Prostate gland (tissue), 2 donors: ENCODE data around the gene NOP56. TPM values are rescaled to one million over a fixed set of nuclear protein-coding genes. Genes with fewer than 3 reads are reported as not detected.

ENCODE experiments used
- DNase-seq: peaks from one replicate; pipeline ENCODE4 v3.0.0-alpha.2; 2019; ENCODE audit warnings: low spot score
- H3K27ac ChIP-seq, 2 donors: fragments of 200-600 bp; sonication (generic); 2 replicates each; pipeline ENCODE4 v1.5.1; 2017 to 2019
- H3K27me3 ChIP-seq: fragments of 200-600 bp; sonication (generic); replicated peaks from 2 replicates; pipeline ENCODE4 v1.5.1; 2019; ENCODE audit not compliant: insufficient read depth
- H3K36me3 ChIP-seq, 2 donors: fragments of 200-600 bp; sonication (generic); 1 replicate in 1 of 2; 2 replicates in 1 of 2; pipeline versions ENCODE4 v1.5.1 to v1.8.1; 2017 to 2019
- H3K4me1 ChIP-seq: fragments of 200-600 bp; sonication (generic); replicated peaks from 2 replicates; pipeline ENCODE4 v1.5.1; 2019
- H3K4me3 ChIP-seq, 2 donors: fragments of 200-600 bp; sonication (generic); 2 replicates each; pipeline ENCODE4 v1.5.1; 2017 to 2019
- H3K9me3 ChIP-seq: fragments of 200-600 bp; sonication (generic); 2 replicates; pipeline ENCODE4 v1.5.1; 2017
- CTCF ChIP-seq, 4 experiments: fragments of 200-600 bp in 2 of 4; fragments of 450-650 bp in 2 of 4; sonication (generic) in 2 of 4; IDR thresholded peaks; 1 replicate in 3 of 4; 2 replicates in 1 of 4; pipeline ENCODE4 v1.5.1; 2016 to 2019; ENCODE audit warnings: antibody characterized with exemption in 4 of 4, mild to moderate bottlenecking in 2 of 4, moderate library complexity in 2 of 4
- POLR2A ChIP-seq: fragments of 450-650 bp; IDR thresholded peaks from one replicate; pipeline ENCODE4 v1.6.1; 2016; ENCODE audit warnings: antibody characterized with exemption, mild to moderate bottlenecking
- POLR2AphosphoS5 ChIP-seq: sonication (generic); formaldehyde crosslinking; IDR thresholded peaks from one replicate; pipeline ENCODE4 v1.6.1; 2017; ENCODE audit warnings: antibody characterized with exemption
- WGBS: methylation state at CpG from one replicate; pipeline ENCODE4 v1.1.5; 2018; 5-methylcytosine and 5-hydroxymethylcytosine counted together
- intact Hi-C: fragments of 100-400 bp; cut with DNase I; formaldehyde crosslinking; loops from one replicate; pipeline ENCODE4 v1.14.2; 2022
- total RNA-seq, 2 donors: library from RNA; depleted of rRNA; stranded (reverse); fragments of >200 nt; gene quantifications; one replicate each; pipeline ENCODE4 v1.1.0, GENCODE V29; 2016

The NOP56 gene
- total RNA-seq, 2 donors from 2014 or later, result 50.8 to 108 TPM

DNA sequence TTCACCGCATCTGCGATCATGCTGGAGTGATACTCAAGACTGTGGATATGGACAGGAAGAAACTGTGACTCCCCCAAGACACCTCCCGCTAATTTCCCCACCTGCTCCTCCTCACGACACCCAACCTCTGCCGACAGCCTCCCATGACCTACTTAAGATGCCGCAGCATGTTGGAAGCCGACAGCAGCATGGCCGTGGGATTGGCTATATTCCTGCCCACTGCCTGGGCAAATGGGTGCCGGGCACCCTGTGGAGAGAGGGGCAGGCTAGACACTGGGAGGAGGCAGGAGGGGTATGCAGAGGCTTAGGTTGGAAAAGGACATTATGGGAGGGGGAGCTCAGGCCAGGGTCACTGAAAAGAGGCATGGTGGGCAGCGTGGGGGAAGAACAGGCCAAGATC lies 7.1 kb downstream of the NOP56 start:
- no peak for DNase-seq
- intact Hi-C loops, result no loop called here
- H3K4me3 ChIP-seq, result no peak overlapping the region
- peaks cover 23 to 40% of the 10 kb centered on the region in 2 donors for H3K36me3 ChIP-seq
- H3K9me3 ChIP-seq, result no peaks in the 10 kb centered on the region
- WGBS, result 85% methylated on average over 10 of the region's 10 CpGs
- H3K27me3 ChIP-seq, result no peaks in the 10 kb centered on the region
- no peak overlapping the region for H3K27ac ChIP-seq
- peaks cover 3% of the 10 kb centered on the region for H3K4me1 ChIP-seq
- TF ChIP-seq CTCF (IDR thresholded peaks at IDR 0.05), result no peak
- TF ChIP-seq POLR2A, result no peak
- TF ChIP-seq POLR2AphosphoS5, result no peak

GRCh38 chr20:2663364-2663886 lies 11.0 kb downstream of the NOP56 start:
- Histone ChIP-seq H3K27me3 (no peaks in the 10 kb centered on the region), H3K27ac (peak overlapping the region; percentile 88 to 90), H3K4me1 (peaks cover 3% of the 10 kb centered on the region), H3K9me3 (no peaks in the 10 kb centered on the region), H3K36me3 (peaks cover 0 to 18% of the 10 kb centered on the region in 2 donors), H3K4me3 (peak overlapping the region; percentile 74 to 95)
- WGBS, result 5% methylated on average over 13 of the region's 13 CpGs
- TF ChIP-seq CTCF (IDR thresholded peaks at IDR 0.05), result no peak
- no peak for TF ChIP-seq POLR2A
- no peak for TF ChIP-seq POLR2AphosphoS5
- intact Hi-C loops, result loop anchor here (1.0 to 10.0 kb wide), 3 partner anchors 11 to 559 kb away; partner anchors contain the start of genes NOP56, SNRPB and STK35
- DNase-seq, result no peak

GRCh38 chr20:2663887-2664719 lies 11.7 kb downstream of the NOP56 start, which contains the start of gene IDH3B:
Gene IDH3B, minus strand, starts transcription at chr20:2664216. Its CDS starts 28 bp downstream, at chr20:2664188.
- TF ChIP-seq POLR2A, result peak; percentile 77
- TF ChIP-seq CTCF (IDR thresholded peaks at IDR 0.05), result peak in 1 of 4 experiments; percentile 12
- peak; percentile 99 for TF ChIP-seq POLR2AphosphoS5
- Histone ChIP-seq H3K27me3 (no peaks in the 10 kb centered on the region), H3K4me1 (peaks cover 3% of the 10 kb centered on the region), H3K27ac (peak within 1 kb of the TSS; percentile 88 to 90), H3K4me3 (peak within 1 kb of the TSS; percentile 74 to 95), H3K36me3 (peaks cover 0 to 17% of the 10 kb centered on the region in 2 donors), H3K9me3 (no peaks in the 10 kb centered on the region)
- intact Hi-C loops, result loop anchor here (1.0 to 10.0 kb wide), 3 partner anchors 12 to 559 kb away; partner anchors contain the start of genes NOP56, SNRPB and STK35
- peak; percentile 92 for DNase-seq
- 6% methylated on average over 49 of the region's 49 CpGs for WGBS

- intact Hi-C loops, result no loop called here
- DNase-seq, result no peak
- WGBS, result 29% methylated on average over 4 of the region's 4 CpGs
- H3K36me3 ChIP-seq, result no peaks in the 10 kb centered on the region
- H3K9me3 ChIP-seq, result no peaks in the 10 kb centered on the region
- H3K4me1 ChIP-seq, result no peaks in the 10 kb centered on the region
- H3K27ac ChIP-seq, result no peak overlapping the region
- TF ChIP-seq CTCF (IDR thresholded peaks at IDR 0.05) (no peak), POLR2AphosphoS5 (no peak), POLR2A (no peak)
- no peak overlapping the region for H3K4me3 ChIP-seq
- no peaks in the 10 kb centered on the region for H3K27me3 ChIP-seq
Measured at GRCh38 chr20:2671977-2672376, 19.5 kb downstream of the NOP56 start.
